ENCODE data around the gene MYO5B. TPM values are rescaled to one million over a fixed set of nuclear protein-coding genes. Genes with fewer than 3 reads are reported as not detected.
A peak's percentile ranks its signal among the peaks of the same experiment; 100 is the strongest.

MYO5B gene
- total and polyA plus RNA-seq, 2 experiments from 2014 or later: 20.3 to 41.9 TPM

DNA sequence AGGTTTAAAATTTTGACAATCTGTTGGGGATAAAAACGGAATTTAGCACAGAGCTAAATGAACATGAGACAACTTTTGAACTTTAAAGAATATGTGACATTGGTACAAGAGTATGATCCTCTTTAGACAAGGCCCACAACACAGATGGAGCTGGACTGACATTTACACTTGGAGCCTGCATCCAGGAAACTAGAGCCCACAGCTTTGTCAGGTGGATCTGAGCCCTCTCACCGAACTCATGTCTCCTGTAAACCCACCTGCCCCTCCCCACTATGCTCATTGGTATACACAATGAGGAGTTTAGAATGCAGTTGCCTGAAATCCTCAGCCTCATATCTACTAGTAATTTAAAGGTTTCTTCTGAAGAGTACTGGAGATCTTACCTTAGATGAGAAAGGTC lies 359.5 kb downstream of the MYO5B start:
- Histone ChIP-seq H3K27ac (peak overlapping the region; percentile 84), H3K4me1 (ENCODE audit: insufficient read depth) (peaks cover 40% of the 10 kb centered on the region), H3K9me2 (replicated peaks; ENCODE audit: insufficient read depth) (no peaks in the 10 kb centered on the region), H4K20me1 (ENCODE audit: insufficient read depth, poor library complexity, severe bottlenecking) (no peaks in the 10 kb centered on the region), H3K4me2 (peak overlapping the region; percentile 8), H3K36me3 (replicated peaks; ENCODE audit: insufficient read depth, low read depth) (no peaks in the 10 kb centered on the region), H2AFZ (no peak overlapping the region), H3K9me3 (ENCODE audit: low read depth) (no peaks in the 10 kb centered on the region), H3K79me2 (no peaks in the 10 kb centered on the region), H3K4me3 (no peak overlapping the region), H3K27me3 (no peaks in the 10 kb centered on the region)
- WGBS (ENCODE audit: low lambda C conversion rate, missing lambda C conversion rate): 59% methylated on average over 2 of the region's 2 CpGs
- DNase-seq (ENCODE audit: low spot score): no peak
- TF ChIP-seq CTCF (IDR thresholded peaks at IDR 0.05; ENCODE audit: poor library complexity) (no peak), EZH2 (IDR thresholded peaks at IDR 0.05; ENCODE audit: borderline replicate concordance) (no peak)

DNA sequence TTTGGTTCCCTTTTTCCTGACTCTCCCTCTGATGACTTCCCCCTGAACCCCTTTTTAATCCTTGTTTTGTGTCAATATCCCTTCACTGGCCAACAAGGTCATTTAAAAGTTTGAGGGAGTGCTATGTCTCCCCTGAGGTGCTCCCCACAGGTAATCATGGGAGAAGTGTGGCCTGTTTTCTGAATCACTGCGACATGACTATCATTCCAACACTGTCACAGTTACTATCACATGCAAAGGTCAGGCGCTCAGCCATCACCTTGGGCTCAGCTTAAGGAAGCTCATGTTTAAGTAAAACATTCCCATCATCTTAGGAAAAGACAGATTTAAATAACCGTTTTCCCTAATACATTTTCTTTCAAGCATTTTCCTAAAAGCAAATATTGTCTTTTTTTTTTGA lies 360.7 kb downstream of the MYO5B start:
- TF ChIP-seq EZH2phosphoT487 (IDR thresholded peaks at IDR 0.05; ENCODE audit: low read depth, severe bottlenecking, unreplicated experiment) (no peak), EZH2 (IDR thresholded peaks at IDR 0.05; ENCODE audit: borderline replicate concordance) (no peak)
- WGBS (ENCODE audit: low lambda C conversion rate, missing lambda C conversion rate): 94% methylated on average over 3 of the region's 3 CpGs
- Histone ChIP-seq H3K9me2 (replicated peaks; ENCODE audit: insufficient read depth) (no peaks in the 10 kb centered on the region), H3K4me2 (no peak overlapping the region), H3K4me3 (no peak overlapping the region), H4K20me1 (ENCODE audit: insufficient read depth, poor library complexity, severe bottlenecking) (no peaks in the 10 kb centered on the region), H3K79me2 (no peaks in the 10 kb centered on the region), H3K27ac (peak overlapping the region; percentile 97), H2AFZ (no peak overlapping the region), H3K36me3 (replicated peaks; ENCODE audit: insufficient read depth, low read depth) (no peaks in the 10 kb centered on the region), H3K4me1 (ENCODE audit: insufficient read depth) (peaks cover 40% of the 10 kb centered on the region), H3K27me3 (no peaks in the 10 kb centered on the region), H3K9me3 (ENCODE audit: low read depth) (no peaks in the 10 kb centered on the region)
- no peak for DNase-seq (ENCODE audit: low spot score)

- no peak for DNase-seq (ENCODE audit: low spot score)
- H2AFZ ChIP-seq: no peak overlapping the region
- H3K79me2 ChIP-seq: no peaks in the 10 kb centered on the region
- H3K36me3 ChIP-seq (replicated peaks; ENCODE audit: insufficient read depth, low read depth): no peaks in the 10 kb centered on the region
- WGBS (ENCODE audit: low lambda C conversion rate, missing lambda C conversion rate): 73% methylated on average over 4 of the region's 4 CpGs
- no peaks in the 10 kb centered on the region for H3K9me2 ChIP-seq (replicated peaks; ENCODE audit: insufficient read depth)
- no peaks in the 10 kb centered on the region for H3K9me3 ChIP-seq (ENCODE audit: low read depth)
- no peaks in the 10 kb centered on the region for H3K27me3 ChIP-seq
- H3K27ac ChIP-seq: peak overlapping the region; percentile 97
- TF ChIP-seq EZH2 (IDR thresholded peaks at IDR 0.05; ENCODE audit: borderline replicate concordance): no peak
- TF ChIP-seq EZH2phosphoT487 (IDR thresholded peaks at IDR 0.05; ENCODE audit: low read depth, severe bottlenecking, unreplicated experiment): no peak
- TF ChIP-seq CTCF (IDR thresholded peaks at IDR 0.05; ENCODE audit: poor library complexity): no peak
- H4K20me1 ChIP-seq (ENCODE audit: insufficient read depth, poor library complexity, severe bottlenecking): no peaks in the 10 kb centered on the region
- no peak overlapping the region for H3K4me2 ChIP-seq
- H3K4me1 ChIP-seq (ENCODE audit: insufficient read depth): peaks cover 40% of the 10 kb centered on the region
- no peak overlapping the region for H3K4me3 ChIP-seq
Observed at GRCh38 chr18:49833814-49834213, 361.1 kb downstream of the MYO5B start.

GRCh38 chr18:49832221-49832647 lies 362.7 kb downstream of the MYO5B start:
- H4K20me1 ChIP-seq (ENCODE audit: insufficient read depth, poor library complexity, severe bottlenecking): no peaks in the 10 kb centered on the region
- H3K4me1 ChIP-seq (ENCODE audit: insufficient read depth): peaks cover 37% of the 10 kb centered on the region
- TF ChIP-seq CTCF (IDR thresholded peaks at IDR 0.05; ENCODE audit: poor library complexity): no peak
- no peaks in the 10 kb centered on the region for H3K36me3 ChIP-seq (replicated peaks; ENCODE audit: insufficient read depth, low read depth)
- no peaks in the 10 kb centered on the region for H3K9me2 ChIP-seq (replicated peaks; ENCODE audit: insufficient read depth)
- H3K27me3 ChIP-seq: no peaks in the 10 kb centered on the region
- no peak for DNase-seq (ENCODE audit: low spot score)
- H3K79me2 ChIP-seq: no peaks in the 10 kb centered on the region
- WGBS (ENCODE audit: low lambda C conversion rate, missing lambda C conversion rate): 83% methylated on average over 2 of the region's 2 CpGs
- no peaks in the 10 kb centered on the region for H3K9me3 ChIP-seq (ENCODE audit: low read depth)
- H3K4me2 ChIP-seq: no peak overlapping the region
- H3K27ac ChIP-seq: peak overlapping the region; percentile 97
- H2AFZ ChIP-seq: no peak overlapping the region
- no peak overlapping the region for H3K4me3 ChIP-seq

All from hepatocyte (in vitro differentiated cells).